SK-N-SH treated with all-trans-retinoic acid at 6 μM for 48 hours (cell line): ENCODE data around the gene UTP20.

Source experiments
- ATAC-seq: fragments of 200-7000 bp; cut with Tn5 transposase; 3 replicates; pipeline ENCODE4 v1.9.1; 2020; ENCODE audit warnings: mild to moderate bottlenecking, moderate library complexity
- ARNTL ChIP-seq: fragments of 450-650 bp; formaldehyde crosslinking; IDR thresholded peaks from 2 replicates; pipeline ENCODE4 v1.5.0; 2020; ENCODE audit warnings: low read depth, mild to moderate bottlenecking, moderate library complexity, borderline replicate concordance
- BACH2 ChIP-seq: fragments of 250-450 bp; sonication (Bioruptor Pico); IDR thresholded peaks from 2 replicates; pipeline ENCODE4 v1.9.0; 2021; ENCODE audit warnings: mild to moderate bottlenecking, borderline replicate concordance
- CSDC2 ChIP-seq: fragments of 250-450 bp; sonication (Bioruptor Pico); IDR thresholded peaks from 2 replicates; pipeline ENCODE4 v1.5.0; 2020; ENCODE audit warnings: mild to moderate bottlenecking, moderate library complexity
- ISL1 ChIP-seq: fragments of 250-450 bp; sonication (Bioruptor Pico); IDR thresholded peaks from 2 replicates; pipeline ENCODE4 v2.1.2; 2022; ENCODE audit warnings: mild to moderate bottlenecking, moderate library complexity
- OSR1 ChIP-seq: fragments of 250-450 bp; sonication (Bioruptor Pico); IDR thresholded peaks from 2 replicates; pipeline ENCODE4 v1.8.0; 2022; ENCODE audit warnings: moderate library complexity, mild to moderate bottlenecking, inconsistent platforms
- PPARA ChIP-seq: fragments of 250-450 bp; sonication (Bioruptor Pico); IDR thresholded peaks from 2 replicates; pipeline ENCODE4 v1.5.0; 2020; ENCODE audit warnings: mild to moderate bottlenecking, borderline replicate concordance
- RARB ChIP-seq: fragments of 250-450 bp; sonication (Bioruptor Pico); IDR thresholded peaks from 2 replicates; pipeline ENCODE4 v1.8.0; 2021; ENCODE audit warnings: mild to moderate bottlenecking, moderate library complexity
- SNAI2 ChIP-seq: fragments of 250-450 bp; sonication (Bioruptor Pico); IDR thresholded peaks from 2 replicates; pipeline ENCODE4 v1.5.0; 2020; ENCODE audit warnings: mild to moderate bottlenecking, moderate library complexity
- TCF4 ChIP-seq: fragments of 250-450 bp; sonication (Bioruptor Pico); IDR thresholded peaks from 2 replicates; pipeline ENCODE4 v1.8.0; 2021; ENCODE audit warnings: mild to moderate bottlenecking, moderate library complexity, borderline replicate concordance
- TOX ChIP-seq: fragments of 250-450 bp; sonication (Bioruptor Pico); IDR thresholded peaks from 2 replicates; pipeline ENCODE4 v1.8.0; 2021; ENCODE audit warnings: mild to moderate bottlenecking, moderate library complexity, borderline replicate concordance
- ZC3H10 ChIP-seq: fragments of 250-450 bp; sonication (Bioruptor Pico); IDR thresholded peaks from 2 replicates; pipeline ENCODE4 v1.5.1; 2021; ENCODE audit warnings: mild to moderate bottlenecking, moderate library complexity
- ZFP3 ChIP-seq: fragments of 250-450 bp; sonication (Bioruptor Pico); IDR thresholded peaks from 2 replicates; pipeline ENCODE4 v1.5.0; 2020; ENCODE audit warnings: mild to moderate bottlenecking, moderate library complexity
- ZFP30 ChIP-seq: fragments of 450-650 bp; formaldehyde crosslinking; IDR thresholded peaks from 2 replicates; pipeline ENCODE4 v1.5.0; 2022; ENCODE audit warnings: mild to moderate bottlenecking, moderate library complexity
- ZNF565 ChIP-seq: fragments of 450-650 bp; formaldehyde crosslinking; conservative IDR thresholded peaks from 2 replicates; pipeline ENCODE4 v1.5.0; 2020; ENCODE audit warnings: low read depth, mild to moderate bottlenecking, moderate library complexity
- ZNF70 ChIP-seq: fragments of 450-650 bp; formaldehyde crosslinking; IDR thresholded peaks from 2 replicates; pipeline ENCODE4 v1.5.0; 2020; ENCODE audit warnings: mild to moderate bottlenecking, moderate library complexity
- ZNF8 ChIP-seq: fragments of 450-650 bp; formaldehyde crosslinking; IDR thresholded peaks from 2 replicates; pipeline ENCODE4 v1.5.0; 2020; ENCODE audit warnings: mild to moderate bottlenecking, moderate library complexity
- TF ChIP-seq, protein P1 (sequence below): fragments of 250-450 bp; sonication (Bioruptor Pico); IDR thresholded peaks from 2 replicates; pipeline ENCODE4 v1.5.1; 2020; ENCODE audit warnings: low read depth, mild to moderate bottlenecking, moderate library complexity
- TF ChIP-seq, protein P2 (sequence below): fragments of 250-450 bp; sonication (Bioruptor Pico); IDR thresholded peaks from 2 replicates; pipeline ENCODE4 v1.8.0; 2020; ENCODE audit warnings: mild to moderate bottlenecking, moderate library complexity, borderline replicate concordance
- TF ChIP-seq, protein P3 (sequence below): fragments of 250-450 bp; sonication (Bioruptor Pico); IDR thresholded peaks from 2 replicates; pipeline ENCODE4 v1.8.0; 2021; ENCODE audit warnings: low read depth, mild to moderate bottlenecking, moderate library complexity, borderline replicate concordance
- TF ChIP-seq, protein P4 (sequence below): fragments of 250-450 bp; sonication (Bioruptor Pico); IDR thresholded peaks from 2 replicates; pipeline ENCODE4 v1.5.0; 2020; ENCODE audit warnings: mild to moderate bottlenecking, moderate library complexity

The UTP20 gene

DNA sequence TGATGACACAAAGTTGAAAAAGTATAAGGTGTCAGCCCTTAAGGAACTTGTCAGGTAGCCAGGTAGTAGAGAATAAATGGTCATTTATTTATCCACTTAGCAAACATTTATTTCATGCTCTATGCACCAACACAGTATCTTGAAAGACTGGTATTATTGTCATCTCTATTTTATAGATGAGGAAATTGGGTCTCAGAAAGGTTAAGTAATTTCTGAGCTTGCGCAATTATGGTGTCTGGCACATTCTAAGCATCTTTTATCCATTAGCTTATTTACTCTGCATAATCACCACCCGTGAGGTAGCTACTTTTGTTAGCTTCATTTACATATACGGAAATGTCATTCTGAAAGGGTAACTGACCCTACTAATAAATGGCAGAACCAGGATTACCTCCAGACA lies 2.5 kb upstream of the UTP20 start (continued):
- TF ChIP-seq PPARA (CRISPR knock-in tag) (no peak), ZNF565 (CRISPR knock-in tag) (no peak), ZFP3 (CRISPR knock-in tag) (no peak)

DNA sequence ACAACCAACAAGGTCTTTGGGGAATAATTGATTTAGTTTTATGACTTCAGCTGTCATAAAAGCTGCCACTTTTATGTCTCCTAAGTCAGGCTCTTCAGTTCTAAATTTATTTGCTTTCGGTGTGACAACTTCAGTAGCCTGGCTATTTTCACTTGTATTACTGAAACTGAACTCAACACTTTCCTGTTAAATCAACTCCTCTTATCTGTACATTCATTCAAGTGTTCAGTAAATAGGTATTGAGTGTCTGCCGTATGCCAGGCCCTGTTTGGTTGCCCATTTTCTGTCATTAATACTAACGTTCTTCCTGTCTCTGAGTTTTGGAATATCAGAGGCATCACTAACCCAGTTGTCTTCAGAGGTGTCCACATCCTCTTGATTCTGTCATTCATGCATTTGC lies 7.5 kb downstream of the UTP20 start:
- no peak for TF ChIP-seq OSR1 (CRISPR knock-in tag)
- no peak for TF ChIP-seq ZNF565 (CRISPR knock-in tag)
- TF ChIP-seq, protein P1, sequence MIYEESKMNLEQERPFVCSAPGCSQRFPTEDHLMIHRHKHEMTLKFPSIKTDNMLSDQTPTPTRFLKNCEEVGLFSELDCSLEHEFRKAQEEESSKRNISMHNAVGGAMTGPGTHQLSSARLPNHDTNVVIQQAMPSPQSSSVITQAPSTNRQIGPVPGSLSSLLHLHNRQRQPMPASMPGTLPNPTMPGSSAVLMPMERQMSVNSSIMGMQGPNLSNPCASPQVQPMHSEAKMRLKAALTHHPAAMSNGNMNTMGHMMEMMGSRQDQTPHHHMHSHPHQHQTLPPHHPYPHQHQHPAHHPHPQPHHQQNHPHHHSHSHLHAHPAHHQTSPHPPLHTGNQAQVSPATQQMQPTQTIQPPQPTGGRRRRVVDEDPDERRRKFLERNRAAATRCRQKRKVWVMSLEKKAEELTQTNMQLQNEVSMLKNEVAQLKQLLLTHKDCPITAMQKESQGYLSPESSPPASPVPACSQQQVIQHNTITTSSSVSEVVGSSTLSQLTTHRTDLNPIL, result no peak
- no peak for ATAC-seq

DNA sequence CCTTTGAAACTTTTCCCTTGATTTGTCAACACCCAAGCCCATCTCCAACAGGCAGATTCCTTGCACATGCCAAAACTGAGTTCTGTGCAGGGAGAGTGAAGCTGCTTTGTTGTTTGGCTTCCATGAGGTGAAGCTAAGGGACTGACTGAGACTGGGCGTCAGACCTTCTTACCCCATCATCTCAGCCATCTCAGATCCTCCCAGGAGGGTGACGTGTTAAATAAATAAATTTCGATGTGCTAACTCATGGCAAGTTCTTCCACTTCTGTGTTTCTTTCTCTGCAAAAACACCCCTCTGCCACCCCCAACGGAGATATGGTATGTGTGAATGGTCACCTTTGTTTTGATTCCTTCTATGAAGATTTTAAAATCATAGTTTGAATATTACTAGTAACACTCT lies 17.8 kb downstream of the UTP20 start:
- TF ChIP-seq RARB (CRISPR knock-in tag) (no peak), CSDC2 (no peak), BACH2 (CRISPR knock-in tag) (no peak), OSR1 (CRISPR knock-in tag) (no peak), ZNF565 (CRISPR knock-in tag) (no peak), ZNF8 (CRISPR knock-in tag) (no peak), ZC3H10 (CRISPR knock-in tag) (no peak), ZFP30 (CRISPR knock-in tag) (no peak), ARNTL (CRISPR knock-in tag) (no peak), TOX (CRISPR knock-in tag) (no peak), ZFP3 (CRISPR knock-in tag) (no peak), SNAI2 (CRISPR knock-in tag) (no peak), TCF4 (CRISPR knock-in tag) (no peak)
- TF ChIP-seq, protein P2, sequence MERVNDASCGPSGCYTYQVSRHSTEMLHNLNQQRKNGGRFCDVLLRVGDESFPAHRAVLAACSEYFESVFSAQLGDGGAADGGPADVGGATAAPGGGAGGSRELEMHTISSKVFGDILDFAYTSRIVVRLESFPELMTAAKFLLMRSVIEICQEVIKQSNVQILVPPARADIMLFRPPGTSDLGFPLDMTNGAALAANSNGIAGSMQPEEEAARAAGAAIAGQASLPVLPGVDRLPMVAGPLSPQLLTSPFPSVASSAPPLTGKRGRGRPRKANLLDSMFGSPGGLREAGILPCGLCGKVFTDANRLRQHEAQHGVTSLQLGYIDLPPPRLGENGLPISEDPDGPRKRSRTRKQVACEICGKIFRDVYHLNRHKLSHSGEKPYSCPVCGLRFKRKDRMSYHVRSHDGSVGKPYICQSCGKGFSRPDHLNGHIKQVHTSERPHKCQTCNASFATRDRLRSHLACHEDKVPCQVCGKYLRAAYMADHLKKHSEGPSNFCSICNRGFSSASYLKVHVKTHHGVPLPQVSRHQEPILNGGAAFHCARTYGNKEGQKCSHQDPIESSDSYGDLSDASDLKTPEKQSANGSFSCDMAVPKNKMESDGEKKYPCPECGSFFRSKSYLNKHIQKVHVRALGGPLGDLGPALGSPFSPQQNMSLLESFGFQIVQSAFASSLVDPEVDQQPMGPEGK (CRISPR knock-in tag), result no peak
- TF ChIP-seq, protein P3, sequence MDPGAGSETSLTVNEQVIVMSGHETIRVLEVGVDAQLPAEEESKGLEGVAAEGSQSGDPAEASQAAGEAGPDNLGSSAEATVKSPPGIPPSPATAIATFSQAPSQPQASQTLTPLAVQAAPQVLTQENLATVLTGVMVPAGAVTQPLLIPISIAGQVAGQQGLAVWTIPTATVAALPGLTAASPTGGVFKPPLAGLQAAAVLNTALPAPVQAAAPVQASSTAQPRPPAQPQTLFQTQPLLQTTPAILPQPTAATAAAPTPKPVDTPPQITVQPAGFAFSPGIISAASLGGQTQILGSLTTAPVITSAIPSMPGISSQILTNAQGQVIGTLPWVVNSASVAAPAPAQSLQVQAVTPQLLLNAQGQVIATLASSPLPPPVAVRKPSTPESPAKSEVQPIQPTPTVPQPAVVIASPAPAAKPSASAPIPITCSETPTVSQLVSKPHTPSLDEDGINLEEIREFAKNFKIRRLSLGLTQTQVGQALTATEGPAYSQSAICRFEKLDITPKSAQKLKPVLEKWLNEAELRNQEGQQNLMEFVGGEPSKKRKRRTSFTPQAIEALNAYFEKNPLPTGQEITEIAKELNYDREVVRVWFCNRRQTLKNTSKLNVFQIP, result no peak
- TF ChIP-seq, protein P4, sequence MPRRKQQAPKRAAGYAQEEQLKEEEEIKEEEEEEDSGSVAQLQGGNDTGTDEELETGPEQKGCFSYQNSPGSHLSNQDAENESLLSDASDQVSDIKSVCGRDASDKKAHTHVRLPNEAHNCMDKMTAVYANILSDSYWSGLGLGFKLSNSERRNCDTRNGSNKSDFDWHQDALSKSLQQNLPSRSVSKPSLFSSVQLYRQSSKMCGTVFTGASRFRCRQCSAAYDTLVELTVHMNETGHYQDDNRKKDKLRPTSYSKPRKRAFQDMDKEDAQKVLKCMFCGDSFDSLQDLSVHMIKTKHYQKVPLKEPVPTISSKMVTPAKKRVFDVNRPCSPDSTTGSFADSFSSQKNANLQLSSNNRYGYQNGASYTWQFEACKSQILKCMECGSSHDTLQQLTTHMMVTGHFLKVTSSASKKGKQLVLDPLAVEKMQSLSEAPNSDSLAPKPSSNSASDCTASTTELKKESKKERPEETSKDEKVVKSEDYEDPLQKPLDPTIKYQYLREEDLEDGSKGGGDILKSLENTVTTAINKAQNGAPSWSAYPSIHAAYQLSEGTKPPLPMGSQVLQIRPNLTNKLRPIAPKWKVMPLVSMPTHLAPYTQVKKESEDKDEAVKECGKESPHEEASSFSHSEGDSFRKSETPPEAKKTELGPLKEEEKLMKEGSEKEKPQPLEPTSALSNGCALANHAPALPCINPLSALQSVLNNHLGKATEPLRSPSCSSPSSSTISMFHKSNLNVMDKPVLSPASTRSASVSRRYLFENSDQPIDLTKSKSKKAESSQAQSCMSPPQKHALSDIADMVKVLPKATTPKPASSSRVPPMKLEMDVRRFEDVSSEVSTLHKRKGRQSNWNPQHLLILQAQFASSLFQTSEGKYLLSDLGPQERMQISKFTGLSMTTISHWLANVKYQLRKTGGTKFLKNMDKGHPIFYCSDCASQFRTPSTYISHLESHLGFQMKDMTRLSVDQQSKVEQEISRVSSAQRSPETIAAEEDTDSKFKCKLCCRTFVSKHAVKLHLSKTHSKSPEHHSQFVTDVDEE (CRISPR knock-in tag), result no peak
- TF ChIP-seq, protein P1, result no peak
- ATAC-seq, result no peak

DNA sequence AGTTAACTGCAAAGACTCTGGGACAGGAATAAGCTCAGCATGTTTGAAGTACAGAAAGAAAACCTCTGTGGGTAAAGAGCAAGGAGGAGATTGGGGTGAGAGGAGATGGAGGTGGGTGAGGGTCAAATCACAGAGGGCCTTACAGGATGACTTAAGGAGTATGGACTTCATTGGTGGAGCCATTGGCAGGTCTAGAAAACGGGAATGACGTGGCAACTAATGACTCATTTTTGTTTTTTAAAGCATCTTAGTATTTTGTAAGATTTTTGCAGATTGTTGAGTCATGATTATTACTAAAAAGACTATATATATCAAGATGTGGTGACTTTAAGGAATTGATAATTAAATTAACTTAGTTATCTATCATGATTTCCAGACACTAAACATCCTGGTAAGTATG lies 18.5 kb downstream of the UTP20 start:
- 0 out of 2 replicates have a peak, but pooled peaks have one; percentile 6 for TF ChIP-seq ISL1 (CRISPR knock-in tag)
- no peak for TF ChIP-seq SNAI2 (CRISPR knock-in tag)
- TF ChIP-seq ZNF70 (CRISPR knock-in tag), result peak; percentile 64; the same call in 1 of the 2 replicates
- peak; percentile 72 for ATAC-seq
